ENCODE measurements around the gene ZNF740.

Gene ZNF740

DNA sequence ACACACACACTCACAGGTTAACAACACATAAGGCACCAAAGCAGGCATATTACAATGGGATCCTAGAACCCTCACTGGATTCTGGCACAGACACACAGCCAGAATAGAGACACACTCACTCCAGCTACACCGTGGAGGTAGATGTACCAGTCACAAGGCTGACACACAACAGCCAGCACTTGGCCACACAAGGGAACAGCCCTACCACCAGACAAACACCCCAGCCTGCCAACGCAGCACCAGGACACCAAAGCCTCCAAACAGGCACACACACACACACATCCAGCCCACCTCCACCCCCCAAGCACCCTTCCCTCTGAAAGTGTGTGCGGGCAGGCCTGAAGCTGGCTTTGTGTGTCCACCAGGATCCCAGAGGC lies 37.4 kb downstream of the ZNF740 start:
- H3K9ac ChIP-seq (ENCODE audit: low read length) = peak overlapping the region; percentile 82
- H2AK5ac ChIP-seq (ENCODE audit: low read length) = peak overlapping the region; percentile 88
- H3K4me3 ChIP-seq (ENCODE audit: low read length) = peak overlapping the region; percentile 2
- H2BK5ac ChIP-seq (ENCODE audit: low read length) = peak overlapping the region; percentile 66
- H3K56ac ChIP-seq (ENCODE audit: low read length) = peak overlapping the region; percentile 93
- H3K4ac ChIP-seq (ENCODE audit: low read depth, low read length) = peak overlapping the region; percentile 5
- H3K4me2 ChIP-seq (ENCODE audit: low read length) = peak overlapping the region; percentile 71
- no peak overlapping the region for H4K5ac ChIP-seq (ENCODE audit: low read length)
- peaks cover 21% of the 10 kb centered on the region for H3K79me2 ChIP-seq (ENCODE audit: control insufficient read depth, insufficient read depth, low read length)
- peaks cover 17% of the 10 kb centered on the region for H3K79me1 ChIP-seq (ENCODE audit: low read length)
- H3K27ac ChIP-seq (ENCODE audit: low read depth, low read length) = peak overlapping the region; percentile 40
- peak overlapping the region; percentile 28 for H3K18ac ChIP-seq (ENCODE audit: low read length)
- no peak overlapping the region for H2BK15ac ChIP-seq (replicated peaks; ENCODE audit: low read depth)
- peak overlapping the region; percentile 98 for H3K23ac ChIP-seq (ENCODE audit: low read length)
- no peak for DNase-seq
- peaks cover 3% of the 10 kb centered on the region for H3K36me3 ChIP-seq (ENCODE audit: control insufficient read depth, insufficient read depth, low read length)
- H2BK120ac ChIP-seq (ENCODE audit: low read depth, low read length) = no peak overlapping the region
- no peak overlapping the region for H4K8ac ChIP-seq (ENCODE audit: low read depth, low read length)
- no CpG with 5 or more reads among the region's 3 CpGs for WGBS (ENCODE audit: extremely low coverage, insufficient coverage, low lambda C conversion rate)
- peaks cover 48% of the 10 kb centered on the region for H3K4me1 ChIP-seq (ENCODE audit: control insufficient read depth, low read depth, low read length)
- no peaks in the 10 kb centered on the region for H3K27me3 ChIP-seq (ENCODE audit: insufficient read depth, low read length, poor library complexity)

- H2BK120ac ChIP-seq (ENCODE audit: low read depth, low read length) = no peak overlapping the region
- peaks cover 21% of the 10 kb centered on the region for H3K79me2 ChIP-seq (ENCODE audit: control insufficient read depth, insufficient read depth, low read length)
- DNase-seq = no peak
- peaks cover 50% of the 10 kb centered on the region for H3K4me1 ChIP-seq (ENCODE audit: control insufficient read depth, low read depth, low read length)
- peak overlapping the region; percentile 28 for H3K18ac ChIP-seq (ENCODE audit: low read length)
- no peak overlapping the region for H3K23ac ChIP-seq (ENCODE audit: low read length)
- no peak overlapping the region for H2BK15ac ChIP-seq (replicated peaks; ENCODE audit: low read depth)
- peak overlapping the region; percentile 16 for H3K4ac ChIP-seq (ENCODE audit: low read depth, low read length)
- H3K4me2 ChIP-seq (ENCODE audit: low read length) = peak overlapping the region; percentile 76
- H3K27me3 ChIP-seq (ENCODE audit: insufficient read depth, low read length, poor library complexity) = no peaks in the 10 kb centered on the region
- peak overlapping the region; percentile 46 for H2AK5ac ChIP-seq (ENCODE audit: low read length)
- no peak overlapping the region for H4K5ac ChIP-seq (ENCODE audit: low read length)
- WGBS (ENCODE audit: extremely low coverage, insufficient coverage, low lambda C conversion rate) = no CpG with 5 or more reads among the region's 30 CpGs
- no peak overlapping the region for H2BK5ac ChIP-seq (ENCODE audit: low read length)
- H4K8ac ChIP-seq (ENCODE audit: low read depth, low read length) = no peak overlapping the region
- peak overlapping the region; percentile 93 for H3K56ac ChIP-seq (ENCODE audit: low read length)
- peaks cover under 1% of the 10 kb centered on the region for H3K36me3 ChIP-seq (ENCODE audit: control insufficient read depth, insufficient read depth, low read length)
- H3K79me1 ChIP-seq (ENCODE audit: low read length) = peaks cover 16% of the 10 kb centered on the region
- peak overlapping the region; percentile 92 for H3K4me3 ChIP-seq (ENCODE audit: low read length)
- no peak overlapping the region for H3K27ac ChIP-seq (ENCODE audit: low read depth, low read length)
- H3K9ac ChIP-seq (ENCODE audit: low read length) = peak overlapping the region; percentile 96
Measured at GRCh38 chr12:53218551-53219291, 38.2 kb downstream of the ZNF740 start.

GRCh38 chr12:53219292-53219955 lies 38.9 kb downstream of the ZNF740 start:
- no peak for DNase-seq
- no peak overlapping the region for H4K8ac ChIP-seq (ENCODE audit: low read depth, low read length)
- peaks cover 21% of the 10 kb centered on the region for H3K79me2 ChIP-seq (ENCODE audit: control insufficient read depth, insufficient read depth, low read length)
- no peak overlapping the region for H3K27ac ChIP-seq (ENCODE audit: low read depth, low read length)
- H3K4ac ChIP-seq (ENCODE audit: low read depth, low read length) = peak overlapping the region; percentile 41
- H3K79me1 ChIP-seq (ENCODE audit: low read length) = peaks cover 15% of the 10 kb centered on the region
- peak overlapping the region; percentile 93 for H3K56ac ChIP-seq (ENCODE audit: low read length)
- WGBS (ENCODE audit: extremely low coverage, insufficient coverage, low lambda C conversion rate) = no CpG with 5 or more reads among the region's 27 CpGs
- H3K18ac ChIP-seq (ENCODE audit: low read length) = peak overlapping the region; percentile 52
- H3K27me3 ChIP-seq (ENCODE audit: insufficient read depth, low read length, poor library complexity) = no peaks in the 10 kb centered on the region
- H3K4me3 ChIP-seq (ENCODE audit: low read length) = peak overlapping the region; percentile 92
- no peak overlapping the region for H2BK15ac ChIP-seq (replicated peaks; ENCODE audit: low read depth)
- peak overlapping the region; percentile 96 for H3K9ac ChIP-seq (ENCODE audit: low read length)
- no peaks in the 10 kb centered on the region for H3K36me3 ChIP-seq (ENCODE audit: control insufficient read depth, insufficient read depth, low read length)
- H2AK5ac ChIP-seq (ENCODE audit: low read length) = peak overlapping the region; percentile 62
- H3K4me1 ChIP-seq (ENCODE audit: control insufficient read depth, low read depth, low read length) = peaks cover 51% of the 10 kb centered on the region
- peak overlapping the region; percentile 76 for H3K4me2 ChIP-seq (ENCODE audit: low read length)
- peak overlapping the region; percentile 86 for H2BK5ac ChIP-seq (ENCODE audit: low read length)
- no peak overlapping the region for H2BK120ac ChIP-seq (ENCODE audit: low read depth, low read length)
- H3K23ac ChIP-seq (ENCODE audit: low read length) = no peak overlapping the region
- H4K5ac ChIP-seq (ENCODE audit: low read length) = peak overlapping the region; percentile 3

- Histone ChIP-seq H2BK5ac (ENCODE audit: low read length) (no peak overlapping the region), H2AK5ac (ENCODE audit: low read length) (no peak overlapping the region), H3K79me2 (ENCODE audit: control insufficient read depth, insufficient read depth, low read length) (peaks cover 21% of the 10 kb centered on the region), H3K23ac (ENCODE audit: low read length) (no peak overlapping the region), H3K27ac (ENCODE audit: low read depth, low read length) (peak overlapping the region; percentile 42), H3K56ac (ENCODE audit: low read length) (peak overlapping the region; percentile 93), H3K27me3 (ENCODE audit: insufficient read depth, low read length, poor library complexity) (no peaks in the 10 kb centered on the region), H3K9ac (ENCODE audit: low read length) (peak overlapping the region; percentile 96), H3K36me3 (ENCODE audit: control insufficient read depth, insufficient read depth, low read length) (no peaks in the 10 kb centered on the region), H3K4me2 (ENCODE audit: low read length) (peak overlapping the region; percentile 76), H3K4me3 (ENCODE audit: low read length) (peak overlapping the region; percentile 92), H4K8ac (ENCODE audit: low read depth, low read length) (no peak overlapping the region), H2BK15ac (replicated peaks; ENCODE audit: low read depth) (no peak overlapping the region), H4K5ac (ENCODE audit: low read length) (no peak overlapping the region), H3K79me1 (ENCODE audit: low read length) (peaks cover 15% of the 10 kb centered on the region), H3K4me1 (ENCODE audit: control insufficient read depth, low read depth, low read length) (peaks cover 50% of the 10 kb centered on the region), H3K18ac (ENCODE audit: low read length) (peak overlapping the region; percentile 52), H3K4ac (ENCODE audit: low read depth, low read length) (peak overlapping the region; percentile 41), H2BK120ac (ENCODE audit: low read depth, low read length) (no peak overlapping the region)
- peak; percentile 79 for DNase-seq
- no CpG with 5 or more reads among the region's 53 CpGs for WGBS (ENCODE audit: extremely low coverage, insufficient coverage, low lambda C conversion rate)
Measured at GRCh38 chr12:53219956-53220693, 39.6 kb downstream of the ZNF740 start.

- no peaks in the 10 kb centered on the region for H3K36me3 ChIP-seq (ENCODE audit: control insufficient read depth, insufficient read depth, low read length)
- peaks cover 21% of the 10 kb centered on the region for H3K79me2 ChIP-seq (ENCODE audit: control insufficient read depth, insufficient read depth, low read length)
- peak; percentile 98 for DNase-seq
- peaks cover 11% of the 10 kb centered on the region for H3K79me1 ChIP-seq (ENCODE audit: low read length)
- no peak overlapping the region for H2AK5ac ChIP-seq (ENCODE audit: low read length)
- peaks cover 46% of the 10 kb centered on the region for H3K4me1 ChIP-seq (ENCODE audit: control insufficient read depth, low read depth, low read length)
- H2BK120ac ChIP-seq (ENCODE audit: low read depth, low read length) = no peak overlapping the region
- H4K5ac ChIP-seq (ENCODE audit: low read length) = no peak overlapping the region
- no peak overlapping the region for H2BK15ac ChIP-seq (replicated peaks; ENCODE audit: low read depth)
- no peak overlapping the region for H2BK5ac ChIP-seq (ENCODE audit: low read length)
- no peaks in the 10 kb centered on the region for H3K27me3 ChIP-seq (ENCODE audit: insufficient read depth, low read length, poor library complexity)
- H3K4me3 ChIP-seq (ENCODE audit: low read length) = peak overlapping the region; percentile 10
- H3K56ac ChIP-seq (ENCODE audit: low read length) = peak overlapping the region; percentile 99
- H3K18ac ChIP-seq (ENCODE audit: low read length) = no peak overlapping the region
- H3K27ac ChIP-seq (ENCODE audit: low read depth, low read length) = peak overlapping the region; percentile 97
- H3K4me2 ChIP-seq (ENCODE audit: low read length) = peak overlapping the region; percentile 70
- H3K23ac ChIP-seq (ENCODE audit: low read length) = no peak overlapping the region
- peak overlapping the region; percentile 97 for H3K9ac ChIP-seq (ENCODE audit: low read length)
- WGBS (ENCODE audit: extremely low coverage, insufficient coverage, low lambda C conversion rate) = no CpG with 5 or more reads among the region's 42 CpGs
- no peak overlapping the region for H3K4ac ChIP-seq (ENCODE audit: low read depth, low read length)
- H4K8ac ChIP-seq (ENCODE audit: low read depth, low read length) = no peak overlapping the region
Measured at GRCh38 chr12:53220694-53221202, 40.2 kb downstream of the ZNF740 start.

All from mesendoderm (in vitro differentiated cells).